HK-2 (cell line): Measurements from ENCODE around the gene ABHD8.

Experiments used
- DNase-seq: peaks from one replicate; pipeline ENCODE4 v3.0.0-alpha.2; 2018; ENCODE audit not compliant: unreplicated experiment

ABHD8 gene

GRCh38 chr19:17333611-17334413, 30.6 kb upstream of the ABHD8 start:
- DNase-seq = peak; percentile 82

- DNase-seq = no peak
These were observed 29.7 kb upstream of the ABHD8 start for GRCh38 chr19:17332677-17333581.

GRCh38 chr19:17332360-17332676, 29.1 kb upstream of the ABHD8 start:
- DNase-seq = no peak

GRCh38 chr19:17331045-17331558, 27.9 kb upstream of the ABHD8 start:
- no peak for DNase-seq

- DNase-seq = no peak
These were observed 27.2 kb upstream of the ABHD8 start for GRCh38 chr19:17330262-17331044.

- no peak for DNase-seq
These were observed 26.4 kb upstream of the ABHD8 start for GRCh38 chr19:17329366-17330261.

- DNase-seq = no peak
These were observed 25.5 kb upstream of the ABHD8 start for GRCh38 chr19:17328517-17329365.

GRCh38 chr19:17327654-17328516, 24.7 kb upstream of the ABHD8 start:
- no peak for DNase-seq

GRCh38 chr19:17327068-17327653, 23.9 kb upstream of the ABHD8 start:
- DNase-seq = no peak

GRCh38 chr19:17326595-17326966, 23.4 kb upstream of the ABHD8 start:
- DNase-seq = no peak

- no peak for DNase-seq
These were observed 22.8 kb upstream of the ABHD8 start for GRCh38 chr19:17325881-17326594.

GRCh38 chr19:17325133-17325532, 21.9 kb upstream of the ABHD8 start:
- DNase-seq = no peak

GRCh38 chr19:17324357-17325114, 21.3 kb upstream of the ABHD8 start:
- DNase-seq = no peak

GRCh38 chr19:17323964-17324332, 20.7 kb upstream of the ABHD8 start:
- DNase-seq = no peak

GRCh38 chr19:17323300-17323963, 20.2 kb upstream of the ABHD8 start:
- DNase-seq = no peak

GRCh38 chr19:17322854-17323253, 19.6 kb upstream of the ABHD8 start:
- no peak for DNase-seq
